Cardiac fibroblast (primary cell): ENCODE measurements around the gene GDF15.

Experiments used
- DNase-seq, 2 donors: peaks; one replicate each; pipeline versions ENCODE4 v3.0.0 to v3.0.0-alpha.2; 2010; ENCODE audit warnings: low read depth in 2 of 2
- H3K4me3 ChIP-seq, 2 donors: replicated peaks in 1 of 2; 1 replicate in 1 of 2; 2 replicates in 1 of 2; pipeline ENCODE4 v1.5.1; 2011; ENCODE audit warnings: low read depth in 2 of 2, low read length in 2 of 2, mild to moderate bottlenecking in 2 of 2, moderate library complexity in 1 of 2
- TF ChIP-seq, protein P1 (sequence below): IDR thresholded peaks from one replicate; pipeline ENCODE4 v1.5.1; 2011; ENCODE audit warnings: low read depth, mild to moderate bottlenecking, low read length, inconsistent platforms

The GDF15 gene

DNA sequence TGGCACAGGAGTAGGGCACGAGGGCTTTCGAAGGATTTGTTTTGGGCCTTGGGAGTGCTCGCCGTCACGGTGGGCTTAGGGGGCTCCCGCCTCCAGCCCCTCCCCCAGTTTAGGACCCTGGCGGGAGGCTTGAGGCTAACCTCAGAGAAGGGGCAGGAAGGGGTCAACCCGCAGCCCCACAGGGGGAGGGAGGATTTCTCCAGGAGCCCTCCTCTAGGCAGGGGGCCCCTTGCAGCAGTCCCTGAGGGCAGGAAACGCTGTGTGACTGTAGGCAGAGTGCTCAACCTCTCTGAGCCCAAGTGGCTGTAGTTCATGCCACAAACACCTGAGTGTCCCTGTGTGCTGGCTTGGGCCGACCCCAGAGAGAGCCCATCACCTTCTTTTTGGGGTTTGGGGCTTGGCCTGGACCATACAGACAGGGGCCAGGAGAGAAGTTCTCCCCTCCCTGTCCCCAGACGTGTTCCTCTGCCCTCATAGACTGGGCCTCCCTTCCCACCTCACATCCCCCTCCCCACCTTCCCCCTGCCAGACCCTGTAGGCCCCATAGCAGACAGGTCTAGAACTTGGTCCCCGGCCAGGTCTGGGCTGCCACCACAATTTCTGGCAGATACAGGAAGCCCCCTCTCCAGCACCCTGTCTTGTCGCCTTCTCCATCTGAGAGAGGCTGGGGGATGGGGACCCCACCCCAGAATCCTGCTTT lies 43.9 kb downstream of the GDF15 start:
- H3K4me3 ChIP-seq = no peak overlapping the region
- DNase-seq = no peak
- TF ChIP-seq, protein P1, sequence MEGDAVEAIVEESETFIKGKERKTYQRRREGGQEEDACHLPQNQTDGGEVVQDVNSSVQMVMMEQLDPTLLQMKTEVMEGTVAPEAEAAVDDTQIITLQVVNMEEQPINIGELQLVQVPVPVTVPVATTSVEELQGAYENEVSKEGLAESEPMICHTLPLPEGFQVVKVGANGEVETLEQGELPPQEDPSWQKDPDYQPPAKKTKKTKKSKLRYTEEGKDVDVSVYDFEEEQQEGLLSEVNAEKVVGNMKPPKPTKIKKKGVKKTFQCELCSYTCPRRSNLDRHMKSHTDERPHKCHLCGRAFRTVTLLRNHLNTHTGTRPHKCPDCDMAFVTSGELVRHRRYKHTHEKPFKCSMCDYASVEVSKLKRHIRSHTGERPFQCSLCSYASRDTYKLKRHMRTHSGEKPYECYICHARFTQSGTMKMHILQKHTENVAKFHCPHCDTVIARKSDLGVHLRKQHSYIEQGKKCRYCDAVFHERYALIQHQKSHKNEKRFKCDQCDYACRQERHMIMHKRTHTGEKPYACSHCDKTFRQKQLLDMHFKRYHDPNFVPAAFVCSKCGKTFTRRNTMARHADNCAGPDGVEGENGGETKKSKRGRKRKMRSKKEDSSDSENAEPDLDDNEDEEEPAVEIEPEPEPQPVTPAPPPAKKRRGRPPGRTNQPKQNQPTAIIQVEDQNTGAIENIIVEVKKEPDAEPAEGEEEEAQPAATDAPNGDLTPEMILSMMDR = no peak

- TF ChIP-seq, protein P1 = no peak
- H3K4me3 ChIP-seq = no peak overlapping the region
- DNase-seq = no peak
These were observed 44.6 kb downstream of the GDF15 start for GRCh38 chr19:18430417-18431144.

DNA sequence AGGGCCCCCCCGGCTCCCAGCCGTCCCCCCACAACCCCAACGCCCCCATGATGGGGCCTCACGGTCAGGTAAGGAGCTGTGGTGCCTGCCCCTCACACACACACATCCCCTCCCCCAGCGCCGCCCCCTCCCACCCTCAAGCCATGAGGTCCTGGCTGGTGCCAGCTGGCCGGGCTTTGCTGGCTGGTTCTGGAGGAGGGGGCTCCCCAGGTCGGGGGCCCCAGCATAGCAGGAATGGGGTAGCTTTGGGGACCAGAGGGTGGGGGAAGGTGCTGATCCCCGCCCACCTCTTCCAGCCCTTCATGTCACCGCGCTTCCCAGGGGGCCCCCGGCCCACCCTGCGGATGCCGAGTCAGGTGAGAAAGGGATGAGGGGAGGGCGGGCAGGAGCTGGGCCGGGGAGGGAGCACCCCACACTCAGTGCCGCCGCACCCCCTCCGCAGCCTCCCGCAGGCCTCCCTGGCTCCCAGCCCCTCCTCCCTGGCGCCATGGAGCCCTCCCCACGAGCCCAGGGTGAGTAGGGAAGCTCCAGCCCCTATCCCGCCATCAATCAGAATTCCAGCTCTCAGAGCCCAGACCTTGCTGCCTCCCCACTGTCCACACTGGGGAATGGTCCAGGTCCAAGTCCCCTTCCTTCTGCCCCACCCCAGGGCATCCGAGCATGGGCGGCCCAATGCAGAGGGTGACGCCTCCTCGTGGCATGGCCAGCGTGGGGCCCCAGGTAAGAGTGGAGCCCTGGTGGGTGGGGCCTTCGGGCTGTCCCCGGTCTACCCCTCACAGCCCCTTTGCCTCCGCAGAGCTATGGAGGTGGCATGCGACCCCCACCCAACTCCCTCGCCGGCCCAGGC lies 45.6 kb downstream of the GDF15 start:
- TF ChIP-seq, protein P1 = no peak
- no peak overlapping the region for H3K4me3 ChIP-seq
- DNase-seq = no peak

GRCh38 chr19:18432275-18433014 lies 46.5 kb downstream of the GDF15 start:
- no peak for DNase-seq
- TF ChIP-seq, protein P1 = no peak
- no peak overlapping the region for H3K4me3 ChIP-seq

DNA sequence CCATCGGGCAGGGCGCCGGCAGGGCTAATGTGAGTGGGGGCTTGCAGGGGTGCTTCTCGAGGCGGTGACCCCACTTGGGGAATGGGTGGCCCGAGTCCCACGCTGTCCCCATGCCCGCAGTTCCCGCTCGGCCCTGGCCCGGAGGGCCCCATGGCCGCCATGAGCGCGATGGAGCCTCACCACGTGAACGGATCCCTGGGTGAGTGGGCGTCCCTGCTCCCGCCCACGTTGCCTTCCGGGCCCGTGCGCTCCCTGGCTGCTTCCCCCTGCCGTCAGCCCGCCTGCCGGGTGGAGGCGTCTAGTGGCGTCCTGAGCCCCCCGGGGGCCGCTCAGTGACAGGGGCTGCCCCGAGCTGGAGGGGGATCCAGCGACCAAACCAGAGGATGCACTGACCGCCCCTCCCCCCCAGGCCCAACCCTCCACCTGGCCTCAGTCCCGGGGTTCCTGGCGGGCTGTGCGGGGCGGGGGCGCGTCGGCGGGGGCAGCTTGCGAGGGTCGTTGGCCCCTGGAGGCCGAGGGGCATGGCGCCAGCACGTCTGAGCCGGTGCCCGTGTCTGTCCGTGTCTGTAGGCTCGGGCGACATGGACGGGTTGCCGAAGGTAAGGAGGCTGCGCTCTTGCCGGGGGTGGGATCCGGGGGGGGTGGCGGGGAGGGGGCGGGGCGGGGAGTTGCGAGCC lies 47.2 kb downstream of the GDF15 start:
- peak overlapping the region; percentile 21 to 23 for H3K4me3 ChIP-seq
- TF ChIP-seq, protein P1 = no peak
- no peak for DNase-seq
